HepG2 (cell line): ENCODE measurements around the gene ANKRD52. TPM values are rescaled to one million over a fixed set of nuclear protein-coding genes. Genes with fewer than 3 reads are reported as not detected.

Experiments
- BCL6 ChIP-seq: IDR thresholded peaks from 2 replicates; pipeline ENCODE4 v1.6.1; 2016; ENCODE audit warnings: missing genetic modification reagents, missing compliant biosample characterization
- ESRRA ChIP-seq: sonication (generic); formaldehyde crosslinking; IDR thresholded peaks from 2 replicates; pipeline ENCODE4 v1.5.1; 2020; ENCODE audit warnings: mild to moderate bottlenecking, low read depth, missing genetic modification reagents
- HHEX ChIP-seq: IDR thresholded peaks from 2 replicates; pipeline ENCODE4 v1.6.1; 2016; ENCODE audit warnings: control low read depth
- KDM6A ChIP-seq: IDR thresholded peaks from 2 replicates; pipeline ENCODE4 v1.6.1; 2016; ENCODE audit warnings: low read depth
- MYNN ChIP-seq: sonication (generic); formaldehyde crosslinking; IDR thresholded peaks from 2 replicates; pipeline ENCODE4 v1.4.0; 2020; ENCODE audit warnings: mild to moderate bottlenecking, low read depth, missing genetic modification reagents
- MZF1 ChIP-seq: sonication (generic); formaldehyde crosslinking; IDR thresholded peaks from 2 replicates; pipeline ENCODE4 v1.8.1; 2023; ENCODE audit warnings: mild to moderate bottlenecking, missing genetic modification reagents, borderline replicate concordance
- NCOA2 ChIP-seq: sonication (generic); formaldehyde crosslinking; IDR thresholded peaks from 2 replicates; pipeline ENCODE4 v1.8.0; 2022; ENCODE audit warnings: inconsistent platforms
- PAF1 ChIP-seq: IDR thresholded peaks from 2 replicates; pipeline ENCODE4 v1.6.1; 2016; ENCODE audit warnings: missing genetic modification reagents, missing compliant biosample characterization
- SAFB2 ChIP-seq: sonication (generic); formaldehyde crosslinking; IDR thresholded peaks from 2 replicates; pipeline ENCODE4 v1.5.1; 2020; ENCODE audit warnings: missing genetic modification reagents, low read depth, mild to moderate bottlenecking, borderline replicate concordance
- SOX5 ChIP-seq: IDR thresholded peaks from 2 replicates; pipeline ENCODE4 v1.6.1; 2016; ENCODE audit warnings: borderline replicate concordance
- TOE1 ChIP-seq: sonication (generic); formaldehyde crosslinking; IDR thresholded peaks from 2 replicates; pipeline ENCODE4 v1.4.0; 2020; ENCODE audit warnings: mild to moderate bottlenecking, missing genetic modification reagents
- ZNF260 ChIP-seq: sonication (generic); formaldehyde crosslinking; IDR thresholded peaks from 2 replicates; pipeline ENCODE4 v1.4.0; 2020; ENCODE audit warnings: missing genetic modification reagents, low read depth, mild to moderate bottlenecking, borderline replicate concordance
- ZNF337 ChIP-seq: sonication (generic); formaldehyde crosslinking; IDR thresholded peaks from 2 replicates; pipeline ENCODE4 v1.5.1; 2020; ENCODE audit warnings: missing genetic modification reagents, low read depth, mild to moderate bottlenecking, borderline replicate concordance
- ZNF350 ChIP-seq: sonication (generic); formaldehyde crosslinking; IDR thresholded peaks from 2 replicates; pipeline ENCODE4 v1.4.0; 2020; ENCODE audit warnings: mild to moderate bottlenecking, low read depth, missing genetic modification reagents, borderline replicate concordance
- ZNF552 ChIP-seq: sonication (generic); formaldehyde crosslinking; IDR thresholded peaks from 2 replicates; pipeline ENCODE4 v1.9.0; 2022; ENCODE audit warnings: missing genetic modification reagents, mild to moderate bottlenecking, borderline replicate concordance
- ZNF672 ChIP-seq: sonication (generic); formaldehyde crosslinking; IDR thresholded peaks from 2 replicates; pipeline ENCODE4 v1.8.1; 2022; ENCODE audit warnings: missing genetic modification reagents
- ZNF788 ChIP-seq: sonication (generic); formaldehyde crosslinking; IDR thresholded peaks from 2 replicates; pipeline ENCODE4 v1.5.0; 2020; ENCODE audit warnings: mild to moderate bottlenecking, missing genetic modification reagents, borderline replicate concordance
- ZSCAN30 ChIP-seq: sonication (generic); formaldehyde crosslinking; IDR thresholded peaks from 2 replicates; pipeline ENCODE4 v1.5.0; 2020; ENCODE audit warnings: mild to moderate bottlenecking, missing genetic modification reagents
- polyA plus RNA-seq, 8 experiments: library from polyadenylated mRNA; depleted of rRNA in 3 of 8; stranded (reverse) in 7 of 8; unstranded in 1 of 8; fragments of >200 nt; fragmentation: Illumina TruSeq in 4 of 8; extraction: Trizol in 4 of 8; gene quantifications; 2 replicates each; pipeline versions ENCODE4 v1.2.1 to v1.2.3, GENCODE V29; 2011 to 2016; ENCODE audit warnings: low read depth in 4 of 8, missing spikeins in 1 of 8, mixed read lengths in 1 of 8; ENCODE audit not compliant: insufficient read depth in 1 of 8
- total RNA-seq, 5 experiments: library from RNA; depleted of rRNA; stranded (reverse); fragments of >200 nt; fragmentation: Illumina TruSeq; extraction: Trizol; gene quantifications; 2 replicates each; pipeline ENCODE4 v1.2.3, GENCODE V29; 2016; ENCODE audit warnings: low read depth in 1 of 5
- TF ChIP-seq, protein P1 (sequence below): sonication (generic); formaldehyde crosslinking; IDR thresholded peaks from 2 replicates; pipeline ENCODE4 v1.9.0; 2021; ENCODE audit warnings: missing genetic modification reagents, mild to moderate bottlenecking, borderline replicate concordance
- TF ChIP-seq, protein P2 (sequence below): IDR thresholded peaks from 2 replicates; pipeline ENCODE4 v1.6.1; 2016; ENCODE audit warnings: low read depth
- TF ChIP-seq, protein P3 (sequence below): sonication (generic); formaldehyde crosslinking; IDR thresholded peaks from 2 replicates; pipeline ENCODE4 v1.5.0; 2020; ENCODE audit warnings: mild to moderate bottlenecking, missing genetic modification reagents
- TF ChIP-seq, protein P4 (sequence below): sonication (generic); formaldehyde crosslinking; IDR thresholded peaks from 2 replicates; pipeline ENCODE4 v1.4.0; 2020; ENCODE audit warnings: missing genetic modification reagents

The ANKRD52 gene
- total and polyA plus RNA-seq, 2 of the 13 experiments (the other 11 are each of a cell fraction or from before 2014, with no cell fraction given): 7.8 to 9.2 TPM

DNA sequence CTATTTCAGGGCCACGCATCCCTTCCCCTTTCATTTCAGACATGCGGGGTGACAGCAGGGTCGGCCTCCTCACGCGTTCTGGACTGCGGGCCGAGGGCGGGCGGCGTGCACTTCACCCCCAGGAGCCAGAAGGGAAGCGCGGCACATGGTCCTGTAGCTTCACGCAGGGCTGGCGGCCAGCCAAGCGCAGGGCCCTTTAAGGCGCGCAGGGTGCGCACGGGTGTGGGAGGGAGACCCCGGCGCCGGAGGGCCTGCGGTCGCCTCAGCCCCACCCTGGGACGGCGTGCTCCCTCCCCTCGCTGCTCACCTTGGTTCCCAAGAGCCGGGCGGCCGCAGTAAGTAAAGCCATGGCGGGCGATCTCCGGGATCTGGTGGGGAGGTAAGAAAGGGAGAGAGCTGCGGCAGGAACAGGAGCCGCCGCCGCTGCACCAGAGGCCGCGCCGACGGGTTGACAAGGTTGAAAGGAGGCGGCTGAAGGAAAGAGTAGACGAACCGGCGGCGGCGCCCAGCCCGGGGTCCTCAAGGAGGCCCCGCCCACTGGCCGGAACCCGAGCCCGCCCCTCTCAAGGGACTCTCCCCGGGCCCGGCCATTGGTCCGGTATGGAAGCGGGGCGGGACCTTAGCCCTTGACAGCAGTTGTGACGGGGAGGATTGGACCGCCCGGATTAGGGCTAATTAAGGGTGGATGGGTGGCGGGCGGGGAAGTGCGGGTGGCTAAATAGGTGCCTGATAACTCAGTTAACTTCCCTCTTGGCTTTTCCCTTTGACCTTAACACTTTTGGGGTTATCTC, 41.9 kb upstream of the ANKRD52 start, which contains the start of gene CS (continued):
- TF ChIP-seq ZNF337 (CRISPR knock-in tag) (no peak), TOE1 (CRISPR knock-in tag) (no peak), ESRRA (CRISPR knock-in tag) (peak; percentile 60), HHEX (CRISPR knock-in tag) (no peak), ZSCAN30 (CRISPR knock-in tag) (no peak), ZNF260 (CRISPR knock-in tag) (no peak), ZNF350 (CRISPR knock-in tag) (peak; percentile 84), BCL6 (CRISPR knock-in tag) (no peak), NCOA2 (CRISPR knock-in tag) (no peak; the same call in 1 of the 2 replicates), SOX5 (no peak), ZNF672 (CRISPR knock-in tag) (no peak), SAFB2 (CRISPR knock-in tag) (no peak), MZF1 (CRISPR knock-in tag) (no peak), KDM6A (CRISPR knock-in tag) (no peak), ZNF788 (no peak), ZNF552 (CRISPR knock-in tag) (peak; percentile 64; the same call in 1 of the 2 replicates), MYNN (CRISPR knock-in tag) (no peak), PAF1 (no peak)
- TF ChIP-seq, protein P1, sequence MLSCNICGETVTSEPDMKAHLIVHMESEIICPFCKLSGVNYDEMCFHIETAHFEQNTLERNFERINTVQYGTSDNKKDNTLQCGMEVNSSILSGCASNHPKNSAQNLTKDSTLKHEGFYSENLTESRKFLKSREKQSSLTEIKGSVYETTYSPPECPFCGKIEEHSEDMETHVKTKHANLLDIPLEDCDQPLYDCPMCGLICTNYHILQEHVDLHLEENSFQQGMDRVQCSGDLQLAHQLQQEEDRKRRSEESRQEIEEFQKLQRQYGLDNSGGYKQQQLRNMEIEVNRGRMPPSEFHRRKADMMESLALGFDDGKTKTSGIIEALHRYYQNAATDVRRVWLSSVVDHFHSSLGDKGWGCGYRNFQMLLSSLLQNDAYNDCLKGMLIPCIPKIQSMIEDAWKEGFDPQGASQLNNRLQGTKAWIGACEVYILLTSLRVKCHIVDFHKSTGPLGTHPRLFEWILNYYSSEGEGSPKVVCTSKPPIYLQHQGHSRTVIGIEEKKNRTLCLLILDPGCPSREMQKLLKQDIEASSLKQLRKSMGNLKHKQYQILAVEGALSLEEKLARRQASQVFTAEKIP: no peak
- TF ChIP-seq, protein P2, sequence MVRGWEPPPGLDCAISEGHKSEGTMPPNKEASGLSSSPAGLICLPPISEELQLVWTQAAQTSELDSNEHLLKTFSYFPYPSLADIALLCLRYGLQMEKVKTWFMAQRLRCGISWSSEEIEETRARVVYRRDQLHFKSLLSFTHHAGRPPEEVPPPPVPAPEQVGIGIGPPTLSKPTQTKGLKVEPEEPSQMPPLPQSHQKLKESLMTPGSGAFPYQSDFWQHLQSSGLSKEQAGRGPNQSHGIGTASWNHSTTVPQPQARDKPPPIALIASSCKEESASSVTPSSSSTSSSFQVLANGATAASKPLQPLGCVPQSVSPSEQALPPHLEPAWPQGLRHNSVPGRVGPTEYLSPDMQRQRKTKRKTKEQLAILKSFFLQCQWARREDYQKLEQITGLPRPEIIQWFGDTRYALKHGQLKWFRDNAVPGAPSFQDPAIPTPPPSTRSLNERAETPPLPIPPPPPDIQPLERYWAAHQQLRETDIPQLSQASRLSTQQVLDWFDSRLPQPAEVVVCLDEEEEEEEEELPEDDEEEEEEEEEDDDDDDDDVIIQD (CRISPR knock-in tag): no peak
- TF ChIP-seq, protein P3, sequence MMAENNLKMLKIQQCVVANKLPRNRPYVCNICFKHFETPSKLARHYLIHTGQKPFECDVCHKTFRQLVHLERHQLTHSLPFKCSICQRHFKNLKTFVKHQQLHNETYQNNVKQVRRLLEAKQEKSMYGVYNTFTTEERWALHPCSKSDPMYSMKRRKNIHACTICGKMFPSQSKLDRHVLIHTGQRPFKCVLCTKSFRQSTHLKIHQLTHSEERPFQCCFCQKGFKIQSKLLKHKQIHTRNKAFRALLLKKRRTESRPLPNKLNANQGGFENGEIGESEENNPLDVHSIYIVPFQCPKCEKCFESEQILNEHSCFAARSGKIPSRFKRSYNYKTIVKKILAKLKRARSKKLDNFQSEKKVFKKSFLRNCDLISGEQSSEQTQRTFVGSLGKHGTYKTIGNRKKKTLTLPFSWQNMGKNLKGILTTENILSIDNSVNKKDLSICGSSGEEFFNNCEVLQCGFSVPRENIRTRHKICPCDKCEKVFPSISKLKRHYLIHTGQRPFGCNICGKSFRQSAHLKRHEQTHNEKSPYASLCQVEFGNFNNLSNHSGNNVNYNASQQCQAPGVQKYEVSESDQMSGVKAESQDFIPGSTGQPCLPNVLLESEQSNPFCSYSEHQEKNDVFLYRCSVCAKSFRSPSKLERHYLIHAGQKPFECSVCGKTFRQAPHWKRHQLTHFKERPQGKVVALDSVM (CRISPR knock-in tag): no peak
- TF ChIP-seq, protein P4, sequence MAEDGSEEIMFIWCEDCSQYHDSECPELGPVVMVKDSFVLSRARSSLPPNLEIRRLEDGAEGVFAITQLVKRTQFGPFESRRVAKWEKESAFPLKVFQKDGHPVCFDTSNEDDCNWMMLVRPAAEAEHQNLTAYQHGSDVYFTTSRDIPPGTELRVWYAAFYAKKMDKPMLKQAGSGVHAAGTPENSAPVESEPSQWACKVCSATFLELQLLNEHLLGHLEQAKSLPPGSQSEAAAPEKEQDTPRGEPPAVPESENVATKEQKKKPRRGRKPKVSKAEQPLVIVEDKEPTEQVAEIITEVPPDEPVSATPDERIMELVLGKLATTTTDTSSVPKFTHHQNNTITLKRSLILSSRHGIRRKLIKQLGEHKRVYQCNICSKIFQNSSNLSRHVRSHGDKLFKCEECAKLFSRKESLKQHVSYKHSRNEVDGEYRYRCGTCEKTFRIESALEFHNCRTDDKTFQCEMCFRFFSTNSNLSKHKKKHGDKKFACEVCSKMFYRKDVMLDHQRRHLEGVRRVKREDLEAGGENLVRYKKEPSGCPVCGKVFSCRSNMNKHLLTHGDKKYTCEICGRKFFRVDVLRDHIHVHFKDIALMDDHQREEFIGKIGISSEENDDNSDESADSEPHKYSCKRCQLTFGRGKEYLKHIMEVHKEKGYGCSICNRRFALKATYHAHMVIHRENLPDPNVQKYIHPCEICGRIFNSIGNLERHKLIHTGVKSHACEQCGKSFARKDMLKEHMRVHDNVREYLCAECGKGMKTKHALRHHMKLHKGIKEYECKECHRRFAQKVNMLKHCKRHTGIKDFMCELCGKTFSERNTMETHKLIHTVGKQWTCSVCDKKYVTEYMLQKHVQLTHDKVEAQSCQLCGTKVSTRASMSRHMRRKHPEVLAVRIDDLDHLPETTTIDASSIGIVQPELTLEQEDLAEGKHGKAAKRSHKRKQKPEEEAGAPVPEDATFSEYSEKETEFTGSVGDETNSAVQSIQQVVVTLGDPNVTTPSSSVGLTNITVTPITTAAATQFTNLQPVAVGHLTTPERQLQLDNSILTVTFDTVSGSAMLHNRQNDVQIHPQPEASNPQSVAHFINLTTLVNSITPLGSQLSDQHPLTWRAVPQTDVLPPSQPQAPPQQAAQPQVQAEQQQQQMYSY (CRISPR knock-in tag): no peak
